ENCODE measurements around the gene RNU2-1. TPM values are rescaled to one million over a fixed set of nuclear protein-coding genes. Genes with fewer than 3 reads are reported as not detected.

RNU2-1 gene
- total and polyA plus RNA-seq, 2 donors (not counting 1 experiment from before 2014, with no cell fraction given), result not detected

DNA sequence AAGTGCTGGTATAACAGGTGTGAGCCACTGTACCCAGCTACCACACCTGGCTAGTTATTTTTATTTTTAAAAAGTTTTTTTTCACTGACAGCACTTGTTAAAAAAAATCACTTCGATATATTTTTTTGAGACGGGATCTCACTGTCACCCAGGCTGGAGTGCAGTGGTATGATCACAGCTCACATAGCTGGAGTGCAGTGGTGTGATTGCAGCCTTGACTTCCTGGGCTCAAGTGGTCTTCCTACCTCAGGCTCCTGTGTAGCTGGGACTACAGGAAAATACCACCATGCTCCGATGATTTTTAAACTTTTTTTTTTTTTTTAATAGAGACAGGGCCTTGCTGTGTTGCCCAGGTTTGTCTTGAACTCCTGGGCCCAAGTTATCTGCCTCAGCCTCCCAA lies 49.9 kb downstream of the RNU2-1 start:
- H3K4me2 ChIP-seq (ENCODE audit: extremely low read depth, insufficient read depth, low read length), result no peak overlapping the region
- no peak overlapping the region for H3K27ac ChIP-seq (ENCODE audit: insufficient read depth, low read length)
- TF ChIP-seq, protein P1, sequence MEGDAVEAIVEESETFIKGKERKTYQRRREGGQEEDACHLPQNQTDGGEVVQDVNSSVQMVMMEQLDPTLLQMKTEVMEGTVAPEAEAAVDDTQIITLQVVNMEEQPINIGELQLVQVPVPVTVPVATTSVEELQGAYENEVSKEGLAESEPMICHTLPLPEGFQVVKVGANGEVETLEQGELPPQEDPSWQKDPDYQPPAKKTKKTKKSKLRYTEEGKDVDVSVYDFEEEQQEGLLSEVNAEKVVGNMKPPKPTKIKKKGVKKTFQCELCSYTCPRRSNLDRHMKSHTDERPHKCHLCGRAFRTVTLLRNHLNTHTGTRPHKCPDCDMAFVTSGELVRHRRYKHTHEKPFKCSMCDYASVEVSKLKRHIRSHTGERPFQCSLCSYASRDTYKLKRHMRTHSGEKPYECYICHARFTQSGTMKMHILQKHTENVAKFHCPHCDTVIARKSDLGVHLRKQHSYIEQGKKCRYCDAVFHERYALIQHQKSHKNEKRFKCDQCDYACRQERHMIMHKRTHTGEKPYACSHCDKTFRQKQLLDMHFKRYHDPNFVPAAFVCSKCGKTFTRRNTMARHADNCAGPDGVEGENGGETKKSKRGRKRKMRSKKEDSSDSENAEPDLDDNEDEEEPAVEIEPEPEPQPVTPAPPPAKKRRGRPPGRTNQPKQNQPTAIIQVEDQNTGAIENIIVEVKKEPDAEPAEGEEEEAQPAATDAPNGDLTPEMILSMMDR (conservative IDR thresholded peaks at IDR 0.05 in 1 of 2, IDR thresholded peaks at IDR 0.05 in 1 of 2; ENCODE audit: low read depth in 1 of 2, low read length in 2 of 2), result no peak
- no peak for TF ChIP-seq EZH2 (IDR thresholded peaks at IDR 0.05; ENCODE audit: low read length, missing control alignments)
- no peak overlapping the region for H2AFZ ChIP-seq (ENCODE audit: low read length)
- H3K9me3 ChIP-seq (ENCODE audit: control insufficient read depth, insufficient read depth, low read depth, low read length), result no peaks in the 10 kb centered on the region
- no peak for DNase-seq (ENCODE audit: low read depth in 2 of 2)
- no peaks in the 10 kb centered on the region for H4K20me1 ChIP-seq (ENCODE audit: control insufficient read depth, extremely low read depth, insufficient read depth, low read length)
- no peaks in the 10 kb centered on the region for H3K4me1 ChIP-seq (ENCODE audit: control insufficient read depth, extremely low read depth, insufficient read depth, low read length)
- H3K27me3 ChIP-seq (ENCODE audit: control insufficient read depth, insufficient read depth, low read length), result no peaks in the 10 kb centered on the region
- no peaks in the 10 kb centered on the region for H3K79me2 ChIP-seq (ENCODE audit: control insufficient read depth, insufficient read depth, low read length)
- H3K4me3 ChIP-seq (replicated peaks in 1 of 4; ENCODE audit: control extremely low read depth in 1 of 4, insufficient read depth in 1 of 4, low read depth in 3 of 4, low read length in 4 of 4), result no peak overlapping the region
- no peak overlapping the region for H3K9ac ChIP-seq (ENCODE audit: insufficient read depth, low read length)
- H3K36me3 ChIP-seq (ENCODE audit: control insufficient read depth, insufficient read depth, low read length), result peaks cover 5% of the 10 kb centered on the region

Other genes starting within 250 kb of the RNU2-1 start
- gene RPL27, start 235.6 kb downstream of the RNU2-1 start, total RNA-seq, result 902 and 1,145 TPM in 2 replicates
- 3,313 and 3,346 TPM in 2 replicates for gene RPL27, start 235.6 kb downstream of the RNU2-1 start, polyA plus RNA-seq
- gene IFI35, start 227.2 kb downstream of the RNU2-1 start, total RNA-seq, result 31.3 and 34.5 TPM in 2 replicates
- 33.4 and 52.0 TPM in 2 replicates for gene IFI35, start 227.2 kb downstream of the RNU2-1 start, polyA plus RNA-seq
- gene VAT1, start 211.6 kb downstream of the RNU2-1 start, total RNA-seq, result 259 and 297 TPM in 2 replicates
- gene VAT1, start 211.6 kb downstream of the RNU2-1 start, polyA plus RNA-seq, result 234 and 362 TPM in 2 replicates
- gene RND2, start 208.7 kb downstream of the RNU2-1 start, total RNA-seq, result 0.77 and 0.99 TPM in 2 replicates
- 0.54 and 0.95 TPM in 2 replicates for gene RND2, start 208.7 kb downstream of the RNU2-1 start, polyA plus RNA-seq
- 5.1 and 9.9 TPM in 2 replicates for gene BRCA1, start 108.6 kb downstream of the RNU2-1 start, total RNA-seq
- gene BRCA1, start 108.6 kb downstream of the RNU2-1 start, polyA plus RNA-seq, result 7.5 and 18.3 TPM in 2 replicates
- 93.2 and 134 TPM in 2 replicates for gene NBR1, start 62.8 kb downstream of the RNU2-1 start, total RNA-seq
- 82.9 and 91.8 TPM in 2 replicates for gene NBR1, start 62.8 kb downstream of the RNU2-1 start, polyA plus RNA-seq
- gene TMEM106A, start 22.1 kb downstream of the RNU2-1 start, total RNA-seq, result 0.77 and 1.5 TPM in 2 replicates
- 6.7 and 9.3 TPM in 2 replicates for gene TMEM106A, start 22.1 kb downstream of the RNU2-1 start, polyA plus RNA-seq
- not detected in 2 replicates for gene CCDC200, start 5.4 kb downstream of the RNU2-1 start, total RNA-seq
- not detected in 2 replicates for gene CCDC200, start 5.4 kb downstream of the RNU2-1 start, polyA plus RNA-seq
- 46.4 and 60.6 TPM in 2 replicates for gene ARL4D, start 165.0 kb upstream of the RNU2-1 start, total RNA-seq
- 12.5 and 14.0 TPM in 2 replicates for gene ARL4D, start 165.0 kb upstream of the RNU2-1 start, polyA plus RNA-seq
- gene DHX8, start 250.0 kb upstream of the RNU2-1 start, total RNA-seq, result 37.0 and 42.3 TPM in 2 replicates
- gene DHX8, start 250.0 kb upstream of the RNU2-1 start, polyA plus RNA-seq, result 31.2 and 41.9 TPM in 2 replicates

Measured in fibroblast of lung (primary cell).